RWPE2 (cell line): Measurements from ENCODE around the gene DUSP19.
A peak's percentile ranks its signal among the peaks of the same experiment; 100 is the strongest.

Source experiments
- ATAC-seq: fragments of 200-7000 bp; cut with Tn5 transposase; 3 replicates; pipeline ENCODE4 v1.9.1; 2021; ENCODE audit warnings: low read depth
- DNase-seq: peaks from one replicate; pipeline ENCODE4 v3.0.0-alpha.2; 2020; ENCODE audit warnings: low spot score
- H3K27ac ChIP-seq: fragments of 450-650 bp; 2 replicates; pipeline ENCODE4 v1.5.1; 2017; ENCODE audit warnings: mild to moderate bottlenecking; ENCODE audit not compliant: poor library complexity, severe bottlenecking
- H3K27me3 ChIP-seq: fragments of 250-450 bp; sonication (Bioruptor Pico); 2 replicates; pipeline ENCODE4 v1.5.1; 2021; ENCODE audit warnings: mild to moderate bottlenecking, moderate library complexity; ENCODE audit not compliant: insufficient read depth, poor library complexity, severe bottlenecking
- H3K36me3 ChIP-seq: fragments of 250-450 bp; sonication (Bioruptor Pico); 2 replicates; pipeline ENCODE4 v1.5.1; 2020; ENCODE audit warnings: low read depth, mild to moderate bottlenecking, moderate library complexity
- H3K4me1 ChIP-seq: fragments of 250-450 bp; sonication (Bioruptor Pico); 2 replicates; pipeline ENCODE4 v1.5.1; 2021; ENCODE audit warnings: mild to moderate bottlenecking, moderate library complexity; ENCODE audit not compliant: insufficient read depth, poor library complexity, severe bottlenecking
- H3K4me3 ChIP-seq: fragments of 250-450 bp; sonication (Bioruptor Pico); 2 replicates; pipeline ENCODE4 v1.5.1; 2021; ENCODE audit warnings: mild to moderate bottlenecking, moderate library complexity; ENCODE audit not compliant: severe bottlenecking
- H3K9me3 ChIP-seq: fragments of 250-450 bp; sonication (Bioruptor Pico); 2 replicates; pipeline ENCODE4 v1.5.1; 2021; ENCODE audit warnings: mild to moderate bottlenecking, moderate library complexity; ENCODE audit not compliant: severe bottlenecking
- TF ChIP-seq, protein P1 (sequence below): fragments of 450-650 bp; IDR thresholded peaks from one replicate; pipeline ENCODE4 v1.5.1; 2017; ENCODE audit warnings: mild to moderate bottlenecking, moderate library complexity; ENCODE audit not compliant: poor library complexity, severe bottlenecking

Gene DUSP19

GRCh38 chr2:183049420-183049819 is 29.1 kb upstream of the DUSP19 start:
- Histone ChIP-seq H3K27ac (no peak overlapping the region), H3K9me3 (no peaks in the 10 kb centered on the region), H3K4me1 (no peaks in the 10 kb centered on the region), H3K36me3 (no peaks in the 10 kb centered on the region), H3K27me3 (no peaks in the 10 kb centered on the region), H3K4me3 (no peak overlapping the region)
- ATAC-seq = no peak
- no peak for DNase-seq
- TF ChIP-seq, protein P1, sequence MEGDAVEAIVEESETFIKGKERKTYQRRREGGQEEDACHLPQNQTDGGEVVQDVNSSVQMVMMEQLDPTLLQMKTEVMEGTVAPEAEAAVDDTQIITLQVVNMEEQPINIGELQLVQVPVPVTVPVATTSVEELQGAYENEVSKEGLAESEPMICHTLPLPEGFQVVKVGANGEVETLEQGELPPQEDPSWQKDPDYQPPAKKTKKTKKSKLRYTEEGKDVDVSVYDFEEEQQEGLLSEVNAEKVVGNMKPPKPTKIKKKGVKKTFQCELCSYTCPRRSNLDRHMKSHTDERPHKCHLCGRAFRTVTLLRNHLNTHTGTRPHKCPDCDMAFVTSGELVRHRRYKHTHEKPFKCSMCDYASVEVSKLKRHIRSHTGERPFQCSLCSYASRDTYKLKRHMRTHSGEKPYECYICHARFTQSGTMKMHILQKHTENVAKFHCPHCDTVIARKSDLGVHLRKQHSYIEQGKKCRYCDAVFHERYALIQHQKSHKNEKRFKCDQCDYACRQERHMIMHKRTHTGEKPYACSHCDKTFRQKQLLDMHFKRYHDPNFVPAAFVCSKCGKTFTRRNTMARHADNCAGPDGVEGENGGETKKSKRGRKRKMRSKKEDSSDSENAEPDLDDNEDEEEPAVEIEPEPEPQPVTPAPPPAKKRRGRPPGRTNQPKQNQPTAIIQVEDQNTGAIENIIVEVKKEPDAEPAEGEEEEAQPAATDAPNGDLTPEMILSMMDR = no peak

GRCh38 chr2:183057333-183057985 is 21.1 kb upstream of the DUSP19 start:
- no peak for ATAC-seq
- Histone ChIP-seq H3K36me3 (no peaks in the 10 kb centered on the region), H3K27ac (no peak overlapping the region)

DNA sequence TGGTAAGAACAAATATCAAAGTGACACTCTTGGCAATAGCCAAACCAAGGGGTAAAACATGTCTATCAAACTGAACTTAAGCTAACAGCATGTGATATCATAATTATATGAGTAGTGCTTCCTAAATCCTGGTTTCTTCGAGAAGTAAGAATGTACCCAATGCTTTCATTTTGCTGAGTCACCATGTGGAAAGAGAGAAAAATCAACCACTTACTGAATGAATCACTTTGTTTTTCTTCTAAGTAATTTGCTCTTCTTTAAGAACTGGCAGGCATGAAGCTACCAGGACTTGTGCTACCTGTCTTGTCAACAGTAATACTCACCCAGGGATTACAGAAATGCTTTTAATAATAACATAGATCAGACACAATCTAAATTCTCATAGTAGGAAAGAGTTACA is 19.0 kb upstream of the DUSP19 start:
- Histone ChIP-seq H3K27me3 (no peaks in the 10 kb centered on the region), H3K27ac (peak overlapping the region; percentile 7), H3K4me1 (peaks cover 4% of the 10 kb centered on the region), H3K4me3 (no peak overlapping the region), H3K36me3 (no peaks in the 10 kb centered on the region), H3K9me3 (no peaks in the 10 kb centered on the region)
- ATAC-seq (peak; percentile 84), DNase-seq (no peak)
- TF ChIP-seq, protein P1 = no peak

More at GRCh38 chr2:183057333-183057985, 21.1 kb upstream of the DUSP19 start:
- DNase-seq = no peak
- Histone ChIP-seq H3K27me3 (no peaks in the 10 kb centered on the region), H3K4me1 (peaks cover 4% of the 10 kb centered on the region), H3K4me3 (no peak overlapping the region), H3K9me3 (no peaks in the 10 kb centered on the region)
- TF ChIP-seq, protein P1 = no peak

GRCh38 chr2:183060571-183061231 is 17.8 kb upstream of the DUSP19 start:
- ATAC-seq (no peak), DNase-seq (no peak)
- H3K9me3 ChIP-seq = no peaks in the 10 kb centered on the region
- no peak overlapping the region for H3K27ac ChIP-seq
- TF ChIP-seq, protein P1 = no peak
- H3K36me3 ChIP-seq = no peaks in the 10 kb centered on the region
- H3K4me3 ChIP-seq = no peak overlapping the region
- peaks cover 4% of the 10 kb centered on the region for H3K4me1 ChIP-seq
- no peaks in the 10 kb centered on the region for H3K27me3 ChIP-seq

DNA sequence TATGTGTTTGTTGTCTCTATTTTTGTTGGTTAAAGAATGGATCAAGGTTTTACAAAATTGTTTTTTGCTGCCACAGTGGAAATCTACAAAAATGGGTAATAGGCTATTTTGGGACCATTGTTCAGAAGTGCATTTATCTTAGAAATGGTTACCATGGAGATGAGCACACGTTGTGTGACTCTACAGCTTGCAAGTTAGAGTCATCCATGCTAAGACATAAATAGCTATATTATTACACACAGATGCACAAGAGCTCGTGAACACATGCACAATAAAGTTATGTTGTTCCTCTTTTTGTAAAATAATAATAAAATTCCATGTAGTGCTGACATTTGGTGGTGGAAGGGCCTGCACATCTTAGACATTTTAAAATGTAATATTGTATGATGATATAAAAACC is 15.5 kb upstream of the DUSP19 start:
- no peak overlapping the region for H3K27ac ChIP-seq
- H3K4me3 ChIP-seq = no peak overlapping the region
- ATAC-seq = no peak

More for the DNA sequence above, 15.5 kb upstream of the DUSP19 start:
- TF ChIP-seq, protein P1 = no peak
- Histone ChIP-seq H3K9me3 (no peaks in the 10 kb centered on the region), H3K27me3 (no peaks in the 10 kb centered on the region), H3K4me1 (peaks cover 4% of the 10 kb centered on the region), H3K36me3 (no peaks in the 10 kb centered on the region)
- DNase-seq = no peak
